ENCODE results near the gene ETS2.

DNA sequence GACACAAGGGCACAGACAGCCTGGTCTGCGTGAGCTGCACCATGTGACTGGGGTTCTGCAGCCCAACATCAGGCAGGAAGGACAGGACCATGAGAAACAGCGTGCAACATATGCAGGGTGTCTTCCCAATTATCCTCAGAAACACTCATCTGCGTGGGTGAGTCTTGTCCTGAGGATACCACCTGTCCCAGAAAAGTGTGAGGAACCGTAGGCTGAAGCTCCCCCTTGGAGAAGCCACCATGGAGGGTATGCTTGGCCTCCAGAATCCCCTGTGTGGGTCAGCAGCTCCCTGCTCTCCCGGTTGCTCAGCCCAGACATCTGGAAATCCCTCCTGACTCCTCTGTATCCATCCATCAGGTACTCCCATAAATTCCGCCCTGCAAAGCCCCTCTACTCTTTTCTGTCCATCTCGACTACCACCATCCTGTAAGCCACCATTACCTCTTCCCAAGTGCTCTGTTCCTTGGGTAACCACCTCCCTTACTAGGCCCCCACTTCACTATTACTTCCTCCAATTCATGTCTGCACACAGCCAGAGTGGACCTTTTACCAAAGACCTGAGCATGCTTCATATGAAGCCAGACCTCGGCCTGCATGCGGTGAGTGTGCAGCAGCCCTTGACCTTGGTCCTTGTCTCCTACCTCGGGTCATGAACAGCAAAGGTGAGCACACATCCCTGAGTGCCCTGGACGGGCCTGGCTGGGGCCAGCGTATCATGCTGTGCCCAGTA is 33.0 kb downstream of the ETS2 start:
- TF ChIP-seq, protein P1, sequence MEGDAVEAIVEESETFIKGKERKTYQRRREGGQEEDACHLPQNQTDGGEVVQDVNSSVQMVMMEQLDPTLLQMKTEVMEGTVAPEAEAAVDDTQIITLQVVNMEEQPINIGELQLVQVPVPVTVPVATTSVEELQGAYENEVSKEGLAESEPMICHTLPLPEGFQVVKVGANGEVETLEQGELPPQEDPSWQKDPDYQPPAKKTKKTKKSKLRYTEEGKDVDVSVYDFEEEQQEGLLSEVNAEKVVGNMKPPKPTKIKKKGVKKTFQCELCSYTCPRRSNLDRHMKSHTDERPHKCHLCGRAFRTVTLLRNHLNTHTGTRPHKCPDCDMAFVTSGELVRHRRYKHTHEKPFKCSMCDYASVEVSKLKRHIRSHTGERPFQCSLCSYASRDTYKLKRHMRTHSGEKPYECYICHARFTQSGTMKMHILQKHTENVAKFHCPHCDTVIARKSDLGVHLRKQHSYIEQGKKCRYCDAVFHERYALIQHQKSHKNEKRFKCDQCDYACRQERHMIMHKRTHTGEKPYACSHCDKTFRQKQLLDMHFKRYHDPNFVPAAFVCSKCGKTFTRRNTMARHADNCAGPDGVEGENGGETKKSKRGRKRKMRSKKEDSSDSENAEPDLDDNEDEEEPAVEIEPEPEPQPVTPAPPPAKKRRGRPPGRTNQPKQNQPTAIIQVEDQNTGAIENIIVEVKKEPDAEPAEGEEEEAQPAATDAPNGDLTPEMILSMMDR (IDR thresholded peaks at IDR 0.05): no peak
- no peak for TF ChIP-seq ZFX (IDR thresholded peaks at IDR 0.05; ENCODE audit: borderline replicate concordance)
